ENCODE results near the gene EPB41L2.

The EPB41L2 gene

DNA sequence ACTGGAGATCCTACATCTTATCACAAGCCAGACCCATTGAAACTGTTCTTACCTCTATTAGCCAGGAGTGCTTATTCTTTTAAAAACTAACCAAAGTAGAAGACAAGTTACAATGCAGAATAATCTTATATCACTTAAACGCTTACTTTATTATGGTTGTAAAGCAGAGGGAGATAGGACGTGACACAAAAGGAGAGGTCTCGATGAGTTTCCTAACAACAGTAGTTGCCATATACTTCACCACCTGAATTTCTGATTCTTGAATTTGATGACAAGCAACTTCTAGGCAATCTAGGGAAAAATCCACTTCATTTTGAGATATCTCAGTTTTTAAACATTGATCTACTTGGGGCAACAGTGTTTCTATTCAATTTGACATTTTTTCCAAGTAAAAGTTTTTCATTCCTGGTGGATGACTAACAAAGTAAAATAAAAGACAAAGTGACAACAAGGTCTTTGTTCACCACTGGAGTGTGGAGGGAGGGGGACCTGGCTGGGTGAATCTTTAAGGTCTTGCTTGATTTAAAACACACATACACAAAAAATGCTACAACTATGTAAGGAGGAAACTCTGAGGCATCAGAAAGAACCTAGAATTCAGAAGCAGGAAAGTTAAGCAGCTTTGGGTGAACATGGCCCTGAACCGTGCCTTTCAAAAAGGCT is 125.0 kb downstream of the EPB41L2 start:
- TF ChIP-seq, protein P1, sequence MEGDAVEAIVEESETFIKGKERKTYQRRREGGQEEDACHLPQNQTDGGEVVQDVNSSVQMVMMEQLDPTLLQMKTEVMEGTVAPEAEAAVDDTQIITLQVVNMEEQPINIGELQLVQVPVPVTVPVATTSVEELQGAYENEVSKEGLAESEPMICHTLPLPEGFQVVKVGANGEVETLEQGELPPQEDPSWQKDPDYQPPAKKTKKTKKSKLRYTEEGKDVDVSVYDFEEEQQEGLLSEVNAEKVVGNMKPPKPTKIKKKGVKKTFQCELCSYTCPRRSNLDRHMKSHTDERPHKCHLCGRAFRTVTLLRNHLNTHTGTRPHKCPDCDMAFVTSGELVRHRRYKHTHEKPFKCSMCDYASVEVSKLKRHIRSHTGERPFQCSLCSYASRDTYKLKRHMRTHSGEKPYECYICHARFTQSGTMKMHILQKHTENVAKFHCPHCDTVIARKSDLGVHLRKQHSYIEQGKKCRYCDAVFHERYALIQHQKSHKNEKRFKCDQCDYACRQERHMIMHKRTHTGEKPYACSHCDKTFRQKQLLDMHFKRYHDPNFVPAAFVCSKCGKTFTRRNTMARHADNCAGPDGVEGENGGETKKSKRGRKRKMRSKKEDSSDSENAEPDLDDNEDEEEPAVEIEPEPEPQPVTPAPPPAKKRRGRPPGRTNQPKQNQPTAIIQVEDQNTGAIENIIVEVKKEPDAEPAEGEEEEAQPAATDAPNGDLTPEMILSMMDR (IDR thresholded peaks at IDR 0.05; ENCODE audit: low read depth, low read length, missing control alignments): no peak
- H3K4me3 ChIP-seq (ENCODE audit: low read depth, low read length): no peak overlapping the region
- DNase-seq (ENCODE audit: low read depth): no peak

DNA sequence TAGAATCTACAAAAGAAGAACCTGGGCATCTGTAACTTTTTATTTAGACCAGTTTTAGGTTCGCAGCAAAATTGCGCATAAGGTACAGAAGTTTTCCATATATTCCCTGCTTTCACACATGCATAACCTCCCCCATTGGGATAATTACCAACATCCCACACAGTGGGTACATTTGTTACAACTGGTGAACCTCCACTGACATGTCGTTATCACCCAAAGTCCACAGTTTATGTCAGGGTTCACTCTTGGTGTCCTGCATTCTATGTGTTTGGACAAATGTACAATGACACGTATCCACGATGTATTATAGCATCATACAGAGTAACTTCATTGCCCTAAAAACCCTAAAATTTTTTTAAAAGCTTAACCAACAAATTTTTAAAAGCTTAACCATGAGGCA is 126.1 kb downstream of the EPB41L2 start:
- no peak overlapping the region for H3K4me3 ChIP-seq (ENCODE audit: low read depth, low read length)
- no peak for DNase-seq (ENCODE audit: low read depth)
- TF ChIP-seq, protein P1 (IDR thresholded peaks at IDR 0.05; ENCODE audit: low read depth, low read length, missing control alignments): no peak

DNA sequence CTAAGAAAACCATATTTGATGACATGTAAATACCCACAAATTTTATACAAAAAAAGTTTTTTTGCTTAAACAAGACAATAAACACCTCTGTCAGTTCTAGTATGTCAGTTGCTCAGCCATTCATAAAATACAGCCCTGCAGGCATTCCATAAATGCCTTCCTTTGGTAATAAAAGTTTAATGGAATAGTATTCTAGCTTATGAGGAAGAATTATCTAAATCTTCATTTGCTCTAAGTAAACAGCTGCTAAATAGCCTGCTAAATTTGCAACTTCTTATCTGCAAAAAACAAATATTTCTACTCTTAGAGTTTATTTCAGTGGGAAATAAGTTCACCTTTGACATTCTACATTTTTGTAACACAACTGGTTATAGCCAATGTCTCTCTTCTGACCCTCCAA is 127.1 kb downstream of the EPB41L2 start:
- no peak for DNase-seq (ENCODE audit: low read depth)
- TF ChIP-seq, protein P1 (IDR thresholded peaks at IDR 0.05; ENCODE audit: low read depth, low read length, missing control alignments): no peak
- H3K4me3 ChIP-seq (ENCODE audit: low read depth, low read length): no peak overlapping the region

DNA sequence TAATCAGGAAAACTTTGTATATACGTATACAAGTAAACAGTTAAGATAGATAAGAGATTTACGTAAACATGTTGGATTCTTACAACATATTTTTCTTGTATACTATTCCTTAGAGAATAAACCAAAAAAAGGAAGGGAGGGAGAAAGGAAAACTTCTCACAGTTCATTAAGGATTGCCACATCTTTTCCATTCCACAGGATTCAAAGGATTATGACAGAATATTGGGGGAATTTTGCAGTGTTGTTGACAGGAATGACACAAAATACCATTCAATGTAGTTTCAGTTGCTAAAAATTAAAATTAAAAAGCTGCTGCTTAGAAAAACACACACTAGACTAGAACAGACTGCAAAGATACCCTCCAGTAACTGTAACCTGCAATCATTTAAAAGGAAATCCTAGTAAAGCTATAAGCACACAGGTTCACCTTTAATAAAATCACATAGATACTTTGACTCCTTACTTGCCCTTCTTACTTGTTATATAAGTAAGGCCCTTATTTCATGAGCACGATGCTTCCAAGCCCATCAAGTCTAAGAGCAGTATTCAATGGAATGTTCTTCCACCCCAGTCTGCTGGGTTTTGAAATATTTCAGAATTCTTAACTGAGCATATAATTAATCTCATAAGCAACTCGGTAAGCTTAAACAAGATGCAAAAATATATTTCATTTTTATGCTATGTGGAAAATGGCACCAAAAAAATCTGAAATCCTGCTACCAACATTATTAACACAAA is 128.0 kb downstream of the EPB41L2 start:
- H3K4me3 ChIP-seq (ENCODE audit: low read depth, low read length): no peak overlapping the region
- TF ChIP-seq, protein P1 (IDR thresholded peaks at IDR 0.05; ENCODE audit: low read depth, low read length, missing control alignments): no peak

DNA sequence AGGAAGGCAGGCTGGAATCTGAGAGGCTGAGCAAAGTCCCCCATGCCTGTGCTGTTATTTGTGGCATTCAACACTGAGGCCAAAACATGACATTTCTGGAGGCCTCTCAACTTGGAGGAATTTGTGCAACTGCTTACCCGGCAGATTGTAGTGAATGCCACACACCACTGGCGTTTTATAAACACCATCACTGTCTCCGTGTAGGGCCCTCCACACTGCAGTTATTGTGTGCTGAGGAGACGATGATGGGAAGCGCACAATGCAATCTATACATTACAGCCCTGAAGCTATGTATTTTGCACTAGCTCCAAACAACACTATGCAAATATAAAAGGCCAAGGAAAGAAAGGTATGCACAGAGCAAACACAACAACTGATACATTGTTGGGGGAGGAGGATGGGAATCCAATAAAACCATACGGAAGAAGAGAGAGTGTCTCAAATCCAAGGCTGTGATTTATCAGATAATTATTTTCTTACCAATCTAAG is 129.3 kb downstream of the EPB41L2 start:
- TF ChIP-seq, protein P1 (IDR thresholded peaks at IDR 0.05; ENCODE audit: low read depth, low read length, missing control alignments): no peak
- no peak overlapping the region for H3K4me3 ChIP-seq (ENCODE audit: low read depth, low read length)
- no peak for DNase-seq (ENCODE audit: low read depth)

More for the DNA sequence above, 128.0 kb downstream of the EPB41L2 start:
- no peak for DNase-seq (ENCODE audit: low read depth)

DNA sequence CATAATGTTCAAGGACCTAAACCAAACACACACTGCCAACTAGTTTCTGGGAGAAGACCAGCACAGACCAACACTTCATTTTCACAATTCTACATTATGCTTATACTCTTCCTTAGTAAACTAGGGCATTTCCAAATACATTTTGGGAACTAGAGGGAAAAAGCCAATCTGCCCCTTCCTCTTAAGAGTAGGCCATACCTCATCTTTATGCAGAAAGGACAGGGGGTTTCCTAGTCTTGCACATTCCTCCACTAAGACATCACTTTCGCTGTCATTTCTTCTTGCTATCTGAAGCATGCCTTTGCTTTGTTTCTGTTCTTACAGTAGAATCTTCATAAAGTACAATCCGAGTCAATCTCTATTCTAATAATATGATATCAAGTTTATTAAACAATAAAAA is 130.1 kb downstream of the EPB41L2 start:
- no peak for DNase-seq (ENCODE audit: low read depth)
- TF ChIP-seq, protein P1 (IDR thresholded peaks at IDR 0.05; ENCODE audit: low read depth, low read length, missing control alignments): no peak
- no peak overlapping the region for H3K4me3 ChIP-seq (ENCODE audit: low read depth, low read length)
